ENCODE results near the gene CHRNG.

GRCh38 chr2:232527905-232528470 is 11.5 kb upstream of the CHRNG start:
- TF ChIP-seq CTCF (IDR thresholded peaks at IDR 0.05) (no peak), ZFX (IDR thresholded peaks at IDR 0.05; ENCODE audit: borderline replicate concordance) (no peak)
